G401 (cell line): ENCODE data around the gene SLCO4A1. TPM values are rescaled to one million over a fixed set of nuclear protein-coding genes. Genes with fewer than 3 reads are reported as not detected.

ENCODE experiments used
- DNase-seq: peaks from one replicate; pipeline ENCODE4 v3.0.0-alpha.2; 2015; ENCODE audit warnings: low spot score
- in situ Hi-C: cut with HindIII; loops from 2 replicates; pipeline ENCODE4 v1.10.0; 2016; ENCODE audit warnings: low sequenced_read_pairs, mixed read lengths
- total RNA-seq: library from RNA; depleted of rRNA; stranded (reverse); fragments of >200 nt; shearing (Covaris generic); gene quantifications from 2 replicates; pipeline ENCODE4 v1.2.3, GENCODE V29; 2014

SLCO4A1 gene
- total RNA-seq, 1 experiment from 2014 or later, result 9.2 TPM

GRCh38 chr20:62634330-62634967 is 7.9 kb upstream of the SLCO4A1 start:
- DNase-seq, result no peak
- in situ Hi-C loops, result no loop called here

GRCh38 chr20:62635232-62635631 is 7.1 kb upstream of the SLCO4A1 start:
- DNase-seq, result no peak
- in situ Hi-C loops, result no loop called here

- in situ Hi-C loops, result no loop called here
These were observed 6.5 kb upstream of the SLCO4A1 start for GRCh38 chr20:62635852-62636251.

GRCh38 chr20:62636446-62636845 is 5.9 kb upstream of the SLCO4A1 start:
- no peak for DNase-seq
- in situ Hi-C loops, result no loop called here

More at GRCh38 chr20:62635852-62636251, 6.5 kb upstream of the SLCO4A1 start:
- DNase-seq, result no peak

GRCh38 chr20:62637110-62637509 is 5.2 kb upstream of the SLCO4A1 start:
- in situ Hi-C loops, result no loop called here
- DNase-seq, result no peak

GRCh38 chr20:62637521-62638054 is 4.7 kb upstream of the SLCO4A1 start:
- in situ Hi-C loops, result no loop called here

GRCh38 chr20:62638055-62638570 is 4.2 kb upstream of the SLCO4A1 start:
- in situ Hi-C loops, result no loop called here
- no peak for DNase-seq

More at GRCh38 chr20:62637521-62638054, 4.7 kb upstream of the SLCO4A1 start:
- no peak for DNase-seq

GRCh38 chr20:62638679-62639406 is 3.5 kb upstream of the SLCO4A1 start:
- in situ Hi-C loops, result no loop called here
- peak; percentile 60 for DNase-seq

- DNase-seq, result no peak
- in situ Hi-C loops, result no loop called here
These were observed 2.5 kb upstream of the SLCO4A1 start for GRCh38 chr20:62639765-62640164.

- in situ Hi-C loops, result no loop called here
- DNase-seq, result no peak
These were observed 1.4 kb upstream of the SLCO4A1 start for GRCh38 chr20:62640870-62641269.

- in situ Hi-C loops, result no loop called here
- peak; percentile 23 for DNase-seq
These were observed 817 bp upstream of the SLCO4A1 start for GRCh38 chr20:62641321-62642050.

- peak; percentile 40 for DNase-seq
- in situ Hi-C loops, result no loop called here
These were observed 590 bp downstream of the SLCO4A1 start for GRCh38 chr20:62642666-62643520.

GRCh38 chr20:62643521-62644043 is 1.3 kb downstream of the SLCO4A1 start:
- in situ Hi-C loops, result no loop called here
- peak; percentile 49 for DNase-seq

- no peak for DNase-seq
- in situ Hi-C loops, result no loop called here
These were observed 1.9 kb downstream of the SLCO4A1 start for GRCh38 chr20:62644044-62644795.

GRCh38 chr20:62644802-62645496 is 2.6 kb downstream of the SLCO4A1 start:
- in situ Hi-C loops, result no loop called here
- DNase-seq, result no peak

GRCh38 chr20:62645613-62646012 is 3.3 kb downstream of the SLCO4A1 start:
- in situ Hi-C loops, result no loop called here
- DNase-seq, result no peak

- in situ Hi-C loops, result no loop called here
- DNase-seq, result peak; percentile 40
These were observed 4.7 kb downstream of the SLCO4A1 start for GRCh38 chr20:62646851-62647520.
